ENCODE measurements around the gene PRKCZ.

DNA sequence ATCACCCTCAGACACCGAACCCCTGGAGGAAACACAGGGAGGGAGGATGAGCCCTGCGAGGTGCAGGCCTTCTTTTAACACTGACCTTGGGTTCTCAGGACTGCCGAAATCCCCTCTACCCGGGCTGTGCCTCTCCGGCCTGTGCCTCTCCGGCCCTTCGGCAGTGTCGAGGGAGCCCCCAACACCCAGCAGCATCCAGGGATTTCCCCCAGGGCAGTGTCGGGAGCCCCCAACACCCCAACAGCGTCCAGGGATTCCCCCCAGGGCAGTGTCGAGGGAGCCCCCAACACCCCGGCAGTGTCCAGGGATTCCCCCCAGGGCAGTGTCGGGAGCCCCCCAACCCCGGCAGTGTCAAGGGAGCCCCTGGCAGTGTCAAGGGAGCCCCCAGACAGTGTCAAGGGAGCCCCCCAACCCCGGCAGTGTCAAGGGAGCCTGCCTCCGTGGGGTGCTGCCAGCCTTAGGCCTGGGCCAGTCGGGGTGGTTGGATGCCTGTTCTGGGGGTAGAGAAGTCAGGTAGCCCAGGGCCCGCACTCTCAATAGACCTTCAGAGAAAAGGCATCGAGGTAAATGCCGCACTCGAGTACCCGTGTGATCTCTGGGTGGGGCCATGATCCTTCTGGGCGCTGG is 57.5 kb downstream of the PRKCZ start:
- TF ChIP-seq, protein P1, sequence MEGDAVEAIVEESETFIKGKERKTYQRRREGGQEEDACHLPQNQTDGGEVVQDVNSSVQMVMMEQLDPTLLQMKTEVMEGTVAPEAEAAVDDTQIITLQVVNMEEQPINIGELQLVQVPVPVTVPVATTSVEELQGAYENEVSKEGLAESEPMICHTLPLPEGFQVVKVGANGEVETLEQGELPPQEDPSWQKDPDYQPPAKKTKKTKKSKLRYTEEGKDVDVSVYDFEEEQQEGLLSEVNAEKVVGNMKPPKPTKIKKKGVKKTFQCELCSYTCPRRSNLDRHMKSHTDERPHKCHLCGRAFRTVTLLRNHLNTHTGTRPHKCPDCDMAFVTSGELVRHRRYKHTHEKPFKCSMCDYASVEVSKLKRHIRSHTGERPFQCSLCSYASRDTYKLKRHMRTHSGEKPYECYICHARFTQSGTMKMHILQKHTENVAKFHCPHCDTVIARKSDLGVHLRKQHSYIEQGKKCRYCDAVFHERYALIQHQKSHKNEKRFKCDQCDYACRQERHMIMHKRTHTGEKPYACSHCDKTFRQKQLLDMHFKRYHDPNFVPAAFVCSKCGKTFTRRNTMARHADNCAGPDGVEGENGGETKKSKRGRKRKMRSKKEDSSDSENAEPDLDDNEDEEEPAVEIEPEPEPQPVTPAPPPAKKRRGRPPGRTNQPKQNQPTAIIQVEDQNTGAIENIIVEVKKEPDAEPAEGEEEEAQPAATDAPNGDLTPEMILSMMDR (IDR thresholded peaks at IDR 0.05) = no peak
- TF ChIP-seq POLR2A (IDR thresholded peaks at IDR 0.05) = no peak

Measured in heart left ventricle (tissue), 13 donors.